ENCODE measurements around the gene LAD1. TPM values are rescaled to one million over a fixed set of nuclear protein-coding genes. Genes with fewer than 3 reads are reported as not detected.

The LAD1 gene
- total RNA-seq, 1 experiment from 2014 or later = 30.1 TPM

GRCh38 chr1:201391651-201392511 lies 7.2 kb downstream of the LAD1 start:
- no CpG with 5 or more reads among the region's 9 CpGs for WGBS (ENCODE audit: extremely low coverage, insufficient read length, low lambda C conversion rate)
- H3K4ac ChIP-seq (ENCODE audit: low read depth, low read length) = no peak overlapping the region
- no peaks in the 10 kb centered on the region for H3K79me2 ChIP-seq (ENCODE audit: insufficient read depth, low read length)
- peak overlapping the region in 2 of 3 experiments; percentile 4 to 66; a peak in 3 of 7 replicates for H3K27ac Mint-ChIP-seq
- H3K23me2 ChIP-seq (ENCODE audit: insufficient read length, low read depth, low read length, poor library complexity, severe bottlenecking) = no peaks in the 10 kb centered on the region
- no peak overlapping the region for H4K5ac ChIP-seq (ENCODE audit: insufficient read length, low read depth, low read length)
- no peaks in the 10 kb centered on the region; a peak in 1 of 5 replicates for H3K9me3 Mint-ChIP-seq
- H2BK5ac ChIP-seq (ENCODE audit: insufficient read length, low read length) = no peak overlapping the region
- H3K9ac ChIP-seq (ENCODE audit: extremely low read depth, insufficient read length, low read length) = no peak overlapping the region
- H3K4me3 Mint-ChIP-seq = no peak overlapping the region
- no peak overlapping the region for H2BK15ac ChIP-seq (ENCODE audit: low read depth, low read length)
- H3K27ac ChIP-seq (ENCODE audit: insufficient read length, low read depth, low read length) = no peak overlapping the region
- no peaks in the 10 kb centered on the region for H3K9me3 ChIP-seq (ENCODE audit: control insufficient read depth, low read depth, low read length)
- no peaks in the 10 kb centered on the region for H3K27me3 ChIP-seq (ENCODE audit: insufficient read depth, low read length)
- no peak overlapping the region for H3K23ac ChIP-seq (ENCODE audit: insufficient read length, low read depth, low read length)
- H3K18ac ChIP-seq (ENCODE audit: insufficient read length, low read depth, low read length) = no peak overlapping the region
- H3K4me1 ChIP-seq (ENCODE audit: insufficient read depth, low read length) = no peaks in the 10 kb centered on the region
- H2BK20ac ChIP-seq (ENCODE audit: low read depth, low read length, poor library complexity, severe bottlenecking) = no peak overlapping the region
- no peak overlapping the region for H2BK120ac ChIP-seq (ENCODE audit: low read depth, low read length, poor library complexity, severe bottlenecking)
- H3K4me2 ChIP-seq (ENCODE audit: insufficient read depth, insufficient read length, low read length) = no peak overlapping the region
- TF ChIP-seq CTCF (conservative IDR thresholded peaks at IDR 0.05) = no peak
- no peaks in the 10 kb centered on the region; the same call in 1 of the 2 replicates for H3K27me3 Mint-ChIP-seq (ENCODE audit: low read depth)
- H4K8ac ChIP-seq (replicated peaks; ENCODE audit: insufficient read length, low read depth, low read length) = no peak overlapping the region
- no peak for DNase-seq
- peaks cover 31 to 37% of the 10 kb centered on the region in 2 experiments for H3K4me1 Mint-ChIP-seq
- no peak overlapping the region for H3K56ac ChIP-seq (ENCODE audit: insufficient read length, low read depth, low read length)
- no peak overlapping the region for H3K14ac ChIP-seq (ENCODE audit: insufficient read depth, low read length)
- peaks cover 1 to 11% (median 6%) of the 10 kb centered on the region in 3 experiments; a peak in 5 of 7 replicates for H3K36me3 Mint-ChIP-seq (ENCODE audit: insufficient read depth in 1 of 3, low read depth in 3 of 3)
- no peak overlapping the region for H4K91ac ChIP-seq (ENCODE audit: insufficient read length, low read depth, low read length)
- H3K79me1 ChIP-seq (ENCODE audit: insufficient read depth, low read depth, low read length, poor library complexity, severe bottlenecking) = no peaks in the 10 kb centered on the region
- H2AK5ac ChIP-seq (ENCODE audit: insufficient read length, low read length) = no peak overlapping the region
- no peak overlapping the region for H2AFZ ChIP-seq (ENCODE audit: low read length)
- peaks cover 2% of the 10 kb centered on the region for H4K20me1 ChIP-seq (ENCODE audit: control insufficient read depth, insufficient read depth, insufficient read length)
- H2BK12ac ChIP-seq (ENCODE audit: insufficient read length, low read depth, low read length) = no peak overlapping the region
- no peak overlapping the region for H3T11ph ChIP-seq (ENCODE audit: low read length)
